Tibial artery (tissue), 4 donors: ENCODE measurements around the gene MAGEA3.
"Not testable (repeated sequence)": the region's sequence is repeated elsewhere in the genome, so short reads cannot be mapped to it uniquely, and the experiment has no call there.

Source experiments
- DNase-seq, 2 donors: peaks; one replicate each; pipeline ENCODE4 v3.0.0-alpha.2; 2019
- H3K27ac ChIP-seq, 2 donors: fragments of 200-600 bp; sonication (generic) in 1 of 2; 1 replicate in 1 of 2; 2 replicates in 1 of 2; pipeline ENCODE4 v1.5.1; 2018 to 2019; ENCODE audit warnings: mild to moderate bottlenecking in 1 of 2
- H3K27me3 ChIP-seq, 2 donors: fragments of 200-600 bp; sonication (generic) in 1 of 2; one replicate each; pipeline versions ENCODE4 v1.5.1 to v1.6.0; 2016 to 2019
- H3K36me3 ChIP-seq, 3 donors: fragments of 200-600 bp; sonication (generic) in 2 of 3; one replicate each; pipeline ENCODE4 v1.5.1; 2016 to 2019; ENCODE audit warnings: mild to moderate bottlenecking in 2 of 3
- H3K4me1 ChIP-seq, 4 donors: fragments of 200-600 bp; sonication (generic) in 2 of 4; 1 replicate in 3 of 4; 2 replicates in 1 of 4; pipeline ENCODE4 v1.5.1; 2016 to 2019
- H3K4me3 ChIP-seq, 2 donors: fragments of 200-600 bp; sonication (generic) in 1 of 2; 1 replicate in 1 of 2; 2 replicates in 1 of 2; pipeline ENCODE4 v1.5.1; 2018 to 2019; ENCODE audit warnings: mild to moderate bottlenecking in 2 of 2
- H3K9me3 ChIP-seq, 3 donors: fragments of 200-600 bp; sonication (generic) in 1 of 3; one replicate each; pipeline ENCODE4 v1.5.1; 2016 to 2019
- intact Hi-C: fragments of 100-400 bp; cut with DNase I; formaldehyde crosslinking; loops from one replicate; pipeline ENCODE4 v1.15.0; 2023; ENCODE audit warnings: low total_unique reads
- TF ChIP-seq, protein P1 (sequence below), 2 experiments: fragments of 200-600 bp in 1 of 2; fragments of 450-650 bp in 1 of 2; IDR thresholded peaks; one replicate each; pipeline ENCODE4 v1.5.1; 2017 to 2019; ENCODE audit warnings: antibody characterized with exemption in 2 of 2, mild to moderate bottlenecking in 1 of 2, moderate library complexity in 1 of 2

Gene MAGEA3

DNA sequence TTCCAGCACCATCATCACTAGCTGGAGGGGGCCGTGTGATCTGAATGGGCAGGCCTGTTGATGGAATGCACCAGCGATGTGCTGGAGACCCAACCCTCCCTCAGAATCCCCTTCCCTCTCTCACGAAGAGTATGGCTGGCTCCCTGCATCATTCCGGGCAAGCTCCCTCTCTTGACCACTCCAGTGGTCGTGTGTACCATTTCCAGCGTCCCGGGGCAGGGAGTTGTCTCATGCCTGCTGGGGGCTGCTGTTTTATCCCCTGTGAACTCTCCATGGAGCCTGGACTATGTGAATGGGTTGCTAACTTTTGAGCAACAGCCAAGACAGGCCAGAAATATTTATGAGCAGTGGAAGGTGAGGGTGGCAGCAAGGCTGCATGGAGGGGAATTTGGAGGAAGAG, 26.8 kb downstream of the MAGEA3 start:
- TF ChIP-seq, protein P1, sequence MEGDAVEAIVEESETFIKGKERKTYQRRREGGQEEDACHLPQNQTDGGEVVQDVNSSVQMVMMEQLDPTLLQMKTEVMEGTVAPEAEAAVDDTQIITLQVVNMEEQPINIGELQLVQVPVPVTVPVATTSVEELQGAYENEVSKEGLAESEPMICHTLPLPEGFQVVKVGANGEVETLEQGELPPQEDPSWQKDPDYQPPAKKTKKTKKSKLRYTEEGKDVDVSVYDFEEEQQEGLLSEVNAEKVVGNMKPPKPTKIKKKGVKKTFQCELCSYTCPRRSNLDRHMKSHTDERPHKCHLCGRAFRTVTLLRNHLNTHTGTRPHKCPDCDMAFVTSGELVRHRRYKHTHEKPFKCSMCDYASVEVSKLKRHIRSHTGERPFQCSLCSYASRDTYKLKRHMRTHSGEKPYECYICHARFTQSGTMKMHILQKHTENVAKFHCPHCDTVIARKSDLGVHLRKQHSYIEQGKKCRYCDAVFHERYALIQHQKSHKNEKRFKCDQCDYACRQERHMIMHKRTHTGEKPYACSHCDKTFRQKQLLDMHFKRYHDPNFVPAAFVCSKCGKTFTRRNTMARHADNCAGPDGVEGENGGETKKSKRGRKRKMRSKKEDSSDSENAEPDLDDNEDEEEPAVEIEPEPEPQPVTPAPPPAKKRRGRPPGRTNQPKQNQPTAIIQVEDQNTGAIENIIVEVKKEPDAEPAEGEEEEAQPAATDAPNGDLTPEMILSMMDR (IDR thresholded peaks at IDR 0.05): no peak
- H3K4me3 ChIP-seq: no peak overlapping the region
- DNase-seq: no peak
- no peak overlapping the region for H3K27ac ChIP-seq
- H3K36me3 ChIP-seq: no peaks in the 10 kb centered on the region
- intact Hi-C loops: no loop called here
- no peaks in the 10 kb centered on the region for H3K9me3 ChIP-seq
- H3K27me3 ChIP-seq: no peaks in the 10 kb centered on the region
- H3K4me1 ChIP-seq: no peaks in the 10 kb centered on the region

DNA sequence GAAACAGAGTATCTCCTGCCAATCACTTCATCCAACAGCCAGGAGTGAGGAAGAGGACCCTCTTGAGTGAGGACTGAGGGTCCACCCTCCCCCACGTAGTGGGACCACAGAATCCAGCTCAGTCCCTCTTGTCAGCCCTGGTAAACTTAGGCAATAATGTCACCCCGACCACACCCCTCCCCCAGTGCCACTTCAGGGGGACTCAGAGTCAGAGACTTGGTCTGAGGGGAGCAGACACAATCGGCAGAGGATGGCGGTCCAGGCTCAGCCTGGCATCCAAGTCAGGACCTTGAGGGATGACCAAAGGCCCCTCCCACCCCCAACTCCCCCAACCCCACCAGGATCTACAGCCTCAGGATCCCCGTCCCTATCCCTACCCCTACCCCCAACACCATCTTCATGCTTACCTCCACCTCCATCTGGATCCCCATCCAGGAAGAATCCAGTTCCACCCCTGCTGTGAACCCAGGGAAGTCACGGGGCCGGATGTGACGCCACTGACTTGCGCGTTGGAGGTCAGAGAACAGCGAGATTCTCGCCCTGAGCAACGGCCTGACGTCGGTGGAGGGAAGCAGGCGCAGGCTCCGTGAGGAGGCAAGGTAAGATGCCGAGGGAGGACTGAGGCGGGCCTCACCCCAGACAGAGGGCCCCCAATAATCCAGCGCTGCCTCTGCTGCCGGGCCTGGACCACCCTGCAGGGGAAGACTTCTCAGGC, 34.8 kb downstream of the MAGEA3 start, which contains the start of the genes CSAG1 and MAGEA12:
CSAG1 (minus strand) TSS at position 461 of the 715 bp plus-strand sequence. CDS start 1,261 bp downstream, outside the sequence.
MAGEA12 (plus strand) TSS at position 497 of the 715 bp plus-strand sequence. CDS start 2,405 bp downstream, outside the sequence.
- DNase-seq: no peak
- TF ChIP-seq, protein P1 (IDR thresholded peaks at IDR 0.05): no peak
- Histone ChIP-seq H3K36me3 (no peaks in the 10 kb centered on the region), H3K9me3 (no peaks in the 10 kb centered on the region), H3K27me3 (no peaks in the 10 kb centered on the region), H3K27ac (no peak within 1 kb of the TSS), H3K4me1 (no peaks in the 10 kb centered on the region), H3K4me3 (no peak within 1 kb of the TSS)
- intact Hi-C loops: no loop called here

DNA sequence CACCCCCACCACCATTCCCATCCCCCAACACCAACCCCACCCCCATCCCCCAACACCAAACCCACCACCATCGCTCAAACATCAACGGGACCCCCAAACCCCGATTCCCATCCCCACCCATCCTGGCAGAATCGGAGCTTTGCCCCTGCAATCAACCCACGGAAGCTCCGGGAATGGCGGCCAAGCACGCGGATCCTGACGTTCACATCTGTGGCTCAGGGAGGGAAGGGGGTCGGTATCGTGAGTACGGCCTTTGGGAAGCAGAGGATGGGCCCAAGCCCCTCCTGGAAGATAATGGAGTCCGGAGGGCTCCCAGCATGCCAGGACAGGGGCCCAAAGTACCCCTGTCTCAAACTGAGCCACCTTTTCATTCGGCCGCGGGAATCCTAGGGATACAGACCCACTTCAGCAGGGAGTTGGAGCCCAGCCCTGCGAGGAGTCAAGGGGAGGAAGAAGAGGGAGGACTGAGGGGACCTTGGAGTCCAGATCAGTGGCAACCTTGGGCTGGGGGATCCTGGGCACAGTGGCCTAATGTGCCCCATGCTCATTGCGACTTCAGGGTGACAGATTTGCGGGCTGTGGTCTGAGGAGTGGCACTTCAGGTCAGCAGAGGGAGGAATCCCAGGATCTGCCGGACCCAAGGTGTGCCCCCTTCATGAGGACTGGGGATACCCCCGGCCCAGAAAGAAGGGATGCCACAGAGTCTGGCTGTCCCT, 35.7 kb downstream of the MAGEA3 start:
- H3K36me3 ChIP-seq, H3K4me1 ChIP-seq, intact Hi-C loops, H3K9me3 ChIP-seq, DNase-seq, H3K4me3 ChIP-seq, H3K27me3 ChIP-seq, H3K27ac ChIP-seq: not testable (repeated sequence)

DNA sequence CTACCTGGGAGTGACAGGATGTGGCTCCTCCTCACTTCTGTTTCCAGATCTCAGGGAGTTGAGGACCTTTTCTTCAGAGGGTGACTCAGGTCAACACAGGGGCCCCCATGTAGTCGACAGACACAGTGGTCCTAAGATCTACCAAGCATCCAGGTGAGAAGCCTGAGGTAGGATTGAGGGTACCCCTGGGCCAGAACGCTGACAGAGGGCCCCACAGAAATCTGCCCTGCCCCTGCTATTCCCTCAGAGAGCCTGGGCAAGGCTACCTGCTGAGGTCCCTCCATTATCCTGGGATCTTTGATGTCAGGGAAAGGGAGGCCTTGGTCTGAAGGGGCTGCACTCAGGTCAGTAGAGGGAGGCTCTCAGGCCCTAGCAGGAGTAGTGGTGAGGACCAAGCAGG, 36.5 kb downstream of the MAGEA3 start:
- H3K36me3 ChIP-seq: no peaks in the 10 kb centered on the region
- no peak overlapping the region for H3K4me3 ChIP-seq
- intact Hi-C loops: no loop called here
- H3K4me1 ChIP-seq: no peaks in the 10 kb centered on the region
- TF ChIP-seq, protein P1 (IDR thresholded peaks at IDR 0.05): no peak
- H3K27me3 ChIP-seq: no peaks in the 10 kb centered on the region
- no peak overlapping the region for H3K27ac ChIP-seq
- DNase-seq: no peak
- no peaks in the 10 kb centered on the region for H3K9me3 ChIP-seq

DNA sequence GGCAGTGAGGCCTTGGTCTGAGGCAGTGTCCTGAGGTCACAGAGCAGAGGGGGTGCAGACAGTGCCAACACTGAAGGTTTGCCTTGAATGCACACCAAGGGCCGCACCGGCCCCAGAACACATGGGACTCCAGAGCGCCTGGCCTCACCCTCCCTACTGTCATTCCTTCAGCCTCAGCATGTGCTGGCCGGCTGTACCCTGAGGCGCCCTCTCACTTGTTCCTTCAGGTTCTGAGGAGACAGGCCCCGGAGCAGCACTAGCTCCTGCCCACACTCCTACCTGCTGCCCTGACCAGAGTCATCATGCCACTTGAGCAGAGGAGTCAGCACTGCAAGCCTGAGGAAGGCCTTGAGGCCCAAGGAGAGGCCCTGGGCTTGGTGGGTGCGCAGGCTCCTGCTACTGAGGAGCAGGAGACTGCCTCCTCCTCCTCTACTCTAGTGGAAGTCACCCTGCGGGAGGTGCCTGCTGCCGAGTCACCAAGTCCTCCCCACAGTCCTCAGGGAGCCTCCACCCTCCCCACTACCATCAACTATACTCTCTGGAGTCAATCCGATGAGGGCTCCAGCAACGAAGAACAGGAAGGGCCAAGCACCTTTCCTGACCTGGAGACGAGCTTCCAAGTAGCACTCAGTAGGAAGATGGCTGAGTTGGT, 37.4 kb downstream of the MAGEA3 start:
- H3K27me3 ChIP-seq: no peaks in the 10 kb centered on the region
- no peaks in the 10 kb centered on the region for H3K36me3 ChIP-seq
- no peak overlapping the region for H3K4me3 ChIP-seq
- intact Hi-C loops: no loop called here
- H3K4me1 ChIP-seq: no peaks in the 10 kb centered on the region
- H3K9me3 ChIP-seq: no peaks in the 10 kb centered on the region
- TF ChIP-seq, protein P1 (IDR thresholded peaks at IDR 0.05): no peak
- DNase-seq: no peak
- no peak overlapping the region for H3K27ac ChIP-seq

DNA sequence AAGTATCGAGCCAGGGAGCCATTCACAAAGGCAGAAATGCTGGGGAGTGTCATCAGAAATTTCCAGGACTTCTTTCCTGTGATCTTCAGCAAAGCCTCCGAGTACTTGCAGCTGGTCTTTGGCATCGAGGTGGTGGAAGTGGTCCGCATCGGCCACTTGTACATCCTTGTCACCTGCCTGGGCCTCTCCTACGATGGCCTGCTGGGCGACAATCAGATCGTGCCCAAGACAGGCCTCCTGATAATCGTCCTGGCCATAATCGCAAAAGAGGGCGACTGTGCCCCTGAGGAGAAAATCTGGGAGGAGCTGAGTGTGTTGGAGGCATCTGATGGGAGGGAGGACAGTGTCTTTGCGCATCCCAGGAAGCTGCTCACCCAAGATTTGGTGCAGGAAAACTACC, 37.9 kb downstream of the MAGEA3 start:
- H3K36me3 ChIP-seq, H3K27me3 ChIP-seq, H3K4me3 ChIP-seq, H3K4me1 ChIP-seq, H3K9me3 ChIP-seq, DNase-seq, H3K27ac ChIP-seq, intact Hi-C loops: not testable (repeated sequence)
